ENCODE data around the gene PRICKLE2.
"Not testable (repeated sequence)": the region's sequence is repeated elsewhere in the genome, so short reads cannot be mapped to it uniquely, and the experiment has no call there.

The PRICKLE2 gene

DNA sequence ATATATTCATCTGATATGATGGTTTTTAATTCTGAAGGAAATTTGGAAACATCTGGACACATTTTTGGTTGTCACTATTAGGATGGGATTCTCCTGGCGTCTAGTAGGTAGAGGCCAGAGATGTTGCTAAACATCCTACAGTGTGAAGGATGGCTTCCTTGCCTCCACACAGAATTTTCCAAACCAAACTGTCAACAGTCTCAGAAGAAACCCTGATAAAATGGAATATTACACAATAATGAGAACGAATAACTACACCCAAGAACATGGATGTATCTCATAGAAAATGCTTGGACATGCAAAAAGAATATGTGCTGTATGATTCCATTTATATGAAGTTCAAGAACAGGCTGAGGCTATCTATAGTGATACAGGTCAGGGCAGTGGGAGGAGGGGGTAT is 122.1 kb downstream of the PRICKLE2 start:
- DNase-seq (ENCODE audit: low read depth, low spot score): no peak

DNA sequence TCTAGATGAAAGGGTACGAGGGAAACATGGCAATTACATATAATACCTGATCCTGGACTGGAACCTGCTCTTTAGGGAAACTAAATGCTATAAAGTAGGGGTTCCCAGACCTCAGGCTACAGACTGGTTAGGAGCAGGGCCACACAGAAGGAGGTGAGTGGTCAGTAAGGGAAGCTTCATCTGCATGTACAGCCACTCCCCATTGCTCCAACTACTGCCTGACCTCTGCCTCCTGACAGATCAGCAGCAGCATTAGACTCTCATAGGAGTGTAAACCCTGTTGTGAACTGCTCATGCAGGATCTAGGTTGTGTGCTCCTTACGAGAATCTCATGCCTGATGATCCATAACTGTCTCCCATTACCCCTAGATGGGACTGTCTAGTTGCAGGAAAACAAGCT is 123.1 kb downstream of the PRICKLE2 start:
- DNase-seq (ENCODE audit: low read depth, low spot score): no peak

DNA sequence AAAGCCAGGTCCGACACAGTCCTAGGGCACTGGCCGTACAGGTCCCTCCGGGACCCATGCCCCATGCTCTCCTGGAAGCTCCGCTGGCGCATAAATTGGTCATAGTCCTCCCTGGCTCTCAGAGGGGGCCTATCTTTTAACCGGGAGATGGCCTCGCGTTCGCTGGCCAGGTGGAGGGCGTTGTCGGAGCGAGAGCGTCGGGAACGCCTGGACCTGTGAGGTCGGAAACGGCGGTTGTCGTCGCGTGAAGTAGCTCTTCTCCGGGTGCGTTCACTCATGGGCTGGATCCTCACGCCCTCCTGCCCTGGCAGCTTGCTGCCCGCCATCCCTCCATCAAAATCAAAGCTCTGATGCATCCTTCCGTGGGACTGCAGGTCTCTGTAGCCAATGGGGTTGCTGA is 126.0 kb downstream of the PRICKLE2 start:
- DNase-seq (ENCODE audit: low read depth, low spot score): no peak

GRCh38 chr3:64098670-64099069 is 126.6 kb downstream of the PRICKLE2 start:
- DNase-seq (ENCODE audit: low read depth, low spot score): no peak

GRCh38 chr3:64097920-64098319 is 127.3 kb downstream of the PRICKLE2 start:
- DNase-seq (ENCODE audit: low read depth, low spot score): no peak

- no peak for DNase-seq (ENCODE audit: low read depth, low spot score)
These were observed 129.5 kb downstream of the PRICKLE2 start for GRCh38 chr3:64095802-64096201.

- DNase-seq (ENCODE audit: low read depth, low spot score): no peak
These were observed 130.6 kb downstream of the PRICKLE2 start for GRCh38 chr3:64094713-64095079.

DNA sequence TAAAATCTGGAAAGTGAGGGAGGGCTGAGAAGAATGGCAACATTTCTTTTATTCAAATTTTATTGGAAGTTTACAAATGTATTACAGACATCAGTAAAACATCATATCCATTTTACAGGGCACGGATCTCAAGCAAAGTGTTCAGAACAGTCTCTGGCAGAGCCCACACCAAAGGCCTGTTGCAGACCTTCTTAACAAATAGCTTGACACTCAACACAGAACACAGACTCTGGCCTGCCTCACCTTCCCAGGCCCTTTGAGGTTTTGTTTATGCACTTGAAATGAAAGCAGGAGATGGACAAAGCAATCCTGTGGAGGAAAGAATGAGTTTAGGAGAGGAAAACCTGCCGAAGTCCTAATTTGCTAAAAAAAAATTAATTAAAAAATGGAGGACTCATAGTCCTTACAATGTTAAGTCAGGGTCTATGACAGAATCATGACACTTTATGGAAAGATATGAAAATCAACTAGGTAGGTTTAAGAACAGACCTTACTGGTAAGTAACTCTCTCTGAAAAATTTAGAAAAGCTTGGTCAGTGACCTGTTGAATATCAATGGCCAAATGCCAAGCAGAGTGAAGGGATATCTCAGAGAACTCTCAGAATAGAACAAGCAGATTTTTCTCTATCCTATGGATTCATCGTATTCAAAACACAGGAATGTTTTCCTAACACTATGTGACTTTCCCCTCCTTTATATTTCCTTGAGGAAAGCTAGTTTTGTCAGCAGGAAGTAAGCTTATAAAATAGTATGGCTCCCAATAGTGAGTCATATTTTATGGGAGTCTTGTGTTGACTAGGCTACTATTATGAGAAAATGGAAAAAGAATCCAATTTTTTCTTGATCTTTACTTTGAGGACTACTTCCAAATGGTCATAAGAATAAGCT is 131.2 kb downstream of the PRICKLE2 start:
- DNase-seq (ENCODE audit: low read depth, low spot score): no peak

GRCh38 chr3:64093211-64093610 is 132.1 kb downstream of the PRICKLE2 start:
- DNase-seq (ENCODE audit: low read depth, low spot score): no peak

DNA sequence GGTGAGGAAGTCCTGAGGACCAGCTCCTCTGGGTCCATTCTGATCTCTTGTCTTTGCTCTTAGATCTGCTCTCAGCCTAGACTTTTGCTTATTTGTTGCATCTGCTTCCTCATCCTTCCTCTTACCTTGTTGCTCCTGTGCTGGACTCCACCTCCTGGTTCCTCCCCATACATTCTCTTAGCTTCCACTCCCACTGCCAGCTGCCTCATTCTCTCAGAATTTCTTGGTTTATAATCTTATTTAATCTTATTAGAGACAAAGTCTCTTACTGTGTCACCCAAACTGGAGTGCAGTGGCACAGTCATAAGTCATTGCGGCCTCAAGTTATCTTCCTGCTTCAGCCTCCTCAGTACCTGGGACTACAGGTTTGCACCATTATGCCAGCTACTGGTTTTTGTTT is 133.8 kb downstream of the PRICKLE2 start:
- no peak for DNase-seq (ENCODE audit: low read depth, low spot score)

- DNase-seq (ENCODE audit: low read depth, low spot score): not testable (repeated sequence)
These were observed 135.9 kb downstream of the PRICKLE2 start for GRCh38 chr3:64089386-64089785.

GRCh38 chr3:64088408-64089205 is 136.7 kb downstream of the PRICKLE2 start:
- no peak for DNase-seq (ENCODE audit: low read depth, low spot score)

DNA sequence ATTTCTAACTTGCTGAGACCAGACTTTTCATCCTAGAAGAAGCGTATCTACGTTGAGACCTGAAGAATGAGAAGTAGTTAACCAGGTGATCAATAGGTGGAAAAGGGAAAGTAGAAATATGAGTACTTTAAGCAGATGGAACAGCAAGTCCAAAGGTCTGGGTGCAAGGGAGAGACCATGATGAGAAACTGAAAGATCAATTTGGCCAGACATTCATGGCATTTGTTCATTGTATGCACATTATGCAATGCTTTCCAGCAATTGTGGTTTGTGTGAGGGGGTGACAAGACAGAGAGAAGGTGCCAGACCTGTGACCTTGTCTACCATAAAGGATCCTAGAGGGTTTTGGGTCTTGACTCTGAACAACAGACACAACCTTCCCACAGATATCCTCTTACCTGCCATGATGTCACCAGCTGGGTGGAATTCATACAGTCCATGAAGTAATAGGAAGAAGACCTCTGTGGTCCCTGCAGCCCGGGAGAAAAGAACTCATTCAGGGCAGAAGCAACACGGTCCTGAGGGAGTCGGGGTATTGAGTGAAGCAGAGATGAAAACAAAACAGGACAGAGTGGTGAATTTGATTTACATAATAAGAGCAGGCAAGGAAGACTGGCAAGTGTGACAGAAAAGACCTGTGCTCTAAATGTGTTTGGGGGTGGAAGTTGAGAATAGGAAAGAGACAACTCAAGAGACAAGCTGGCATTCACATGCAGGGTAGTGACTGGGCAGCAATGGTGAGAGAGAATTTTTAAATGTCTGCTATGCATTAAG is 138.6 kb downstream of the PRICKLE2 start:
- no peak for DNase-seq (ENCODE audit: low read depth, low spot score)

- peak; percentile 75 for DNase-seq (ENCODE audit: low read depth, low spot score)
These were observed 140.6 kb downstream of the PRICKLE2 start for GRCh38 chr3:64084640-64085039.

DNA sequence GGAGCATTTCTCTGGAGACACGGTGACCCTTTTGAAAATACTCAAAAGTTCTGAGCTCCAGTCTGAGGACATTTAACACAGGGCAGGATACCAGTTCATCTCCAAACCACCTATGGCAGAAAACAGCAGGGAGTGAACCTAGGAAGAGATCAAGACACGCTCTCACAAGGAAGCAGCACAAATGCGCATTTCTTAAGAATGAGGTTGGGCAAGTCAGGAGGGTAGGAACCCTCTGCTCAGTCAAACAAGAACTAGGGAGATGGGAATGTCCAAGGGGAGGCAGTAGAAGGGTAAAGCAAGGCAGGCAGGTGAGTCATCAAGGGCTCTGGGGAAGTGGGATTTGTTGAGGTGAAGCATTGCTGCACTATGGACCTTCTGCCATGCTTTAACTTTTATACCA is 141.7 kb downstream of the PRICKLE2 start:
- no peak for DNase-seq (ENCODE audit: low read depth, low spot score)

DNA sequence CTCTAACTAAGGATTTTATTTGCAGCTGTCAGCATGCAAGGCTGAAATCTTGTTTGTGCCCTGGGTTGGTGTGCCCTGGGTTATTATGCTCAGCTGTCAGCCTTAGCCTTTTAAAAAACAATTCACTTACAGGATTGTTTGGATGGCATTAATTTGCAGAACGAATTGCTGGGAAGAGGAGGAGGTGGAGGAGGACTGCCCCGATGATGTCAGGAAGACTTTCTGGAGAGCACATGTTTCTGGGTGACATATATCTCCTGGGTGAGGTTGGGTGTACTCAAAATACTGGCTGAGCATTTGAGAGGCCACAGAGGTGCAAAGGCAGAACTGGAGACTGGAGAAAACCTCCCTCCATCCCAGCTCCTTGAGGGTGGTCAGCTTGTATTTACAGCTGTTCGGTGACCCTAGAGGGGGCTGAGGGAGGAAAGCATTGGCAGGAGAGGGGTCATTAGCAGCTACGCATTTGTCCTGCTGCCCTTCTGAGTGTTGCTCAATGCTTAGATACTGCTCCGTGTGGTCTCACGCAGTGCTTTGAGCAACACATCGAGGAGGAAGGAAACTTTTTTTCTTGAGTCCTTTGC is 142.2 kb downstream of the PRICKLE2 start:
- DNase-seq (ENCODE audit: low read depth, low spot score): no peak

- no peak for DNase-seq (ENCODE audit: low read depth, low spot score)
These were observed 142.9 kb downstream of the PRICKLE2 start for GRCh38 chr3:64082411-64082810.

- no peak for DNase-seq (ENCODE audit: low read depth, low spot score)
These were observed 144.0 kb downstream of the PRICKLE2 start for GRCh38 chr3:64081235-64081630.

GRCh38 chr3:64080616-64081234 is 144.5 kb downstream of the PRICKLE2 start:
- DNase-seq (ENCODE audit: low read depth, low spot score): no peak

DNA sequence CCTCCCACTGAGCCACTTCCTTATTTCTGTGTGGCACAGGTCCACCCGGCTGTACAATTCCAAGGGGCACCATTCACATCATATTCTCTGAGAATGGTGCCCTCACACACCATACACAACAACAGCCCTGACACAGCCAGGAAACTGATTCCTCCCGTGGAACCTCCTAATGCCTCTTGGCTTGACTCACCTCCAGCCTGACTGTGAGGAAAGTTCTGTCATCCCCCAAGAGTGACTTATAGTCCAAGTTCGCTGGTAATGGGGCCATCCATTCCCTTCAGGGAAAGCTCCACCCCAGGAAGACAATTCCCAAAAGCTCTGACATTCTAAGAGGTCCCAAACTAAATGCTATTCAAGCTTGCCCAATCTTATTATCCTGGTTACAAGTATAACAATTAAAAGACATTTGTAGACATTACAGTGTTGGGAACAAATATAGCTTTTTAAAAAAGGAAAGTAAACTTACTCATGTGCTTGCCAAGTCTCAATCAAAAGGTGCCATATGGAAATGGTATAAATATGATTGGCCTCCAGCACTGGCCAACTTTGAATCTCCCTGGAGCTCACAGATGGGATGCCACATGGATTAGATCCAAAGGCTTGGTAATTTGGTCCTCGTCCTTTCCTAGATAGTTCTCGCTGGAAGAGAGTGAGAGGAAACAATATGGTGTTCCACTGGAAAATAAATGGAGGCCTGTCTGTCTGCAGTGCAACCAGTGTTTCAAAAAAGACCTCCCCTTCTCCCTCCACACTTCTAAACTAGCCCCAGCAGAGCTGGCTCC is 145.7 kb downstream of the PRICKLE2 start:
- no peak for DNase-seq (ENCODE audit: low read depth, low spot score)

Data from astrocyte of the hippocampus (primary cell).